Activated T-cell treated with anti-CD3 and anti-CD28 coated beads for 48 hours (primary cell): ENCODE results near the gene PI16.
"Not testable (repeated sequence)": the region's sequence is repeated elsewhere in the genome, so short reads cannot be mapped to it uniquely, and the experiment has no call there.

Experiments used
- DNase-seq: peaks from one replicate; pipeline ENCODE4 v3.0.0-alpha.2; 2020; ENCODE audit warnings: low read depth

Gene PI16

GRCh38 chr6:36928547-36928918 is 26.0 kb upstream of the PI16 start:
- DNase-seq, result no peak

- DNase-seq, result no peak
These were observed 25.4 kb upstream of the PI16 start for GRCh38 chr6:36929152-36929551.

DNA sequence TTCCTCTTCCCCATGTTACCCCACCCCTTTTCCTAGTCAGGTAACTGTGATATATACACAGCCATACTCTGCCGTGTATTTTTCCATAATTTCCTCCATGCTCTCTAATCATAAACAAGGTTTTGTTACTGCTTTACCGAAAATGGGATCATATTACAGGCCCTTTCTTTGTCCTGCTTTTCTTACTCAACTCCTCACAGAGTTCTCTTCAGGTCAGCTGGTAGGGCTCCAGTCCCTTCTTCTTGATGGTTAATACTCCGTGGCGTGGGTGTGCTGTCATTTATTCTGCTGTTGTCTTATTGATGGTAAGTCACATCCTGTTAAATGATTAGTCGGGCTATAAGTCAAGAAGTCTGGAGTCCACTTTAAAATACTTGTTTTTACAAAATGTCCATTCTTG is 24.9 kb upstream of the PI16 start:
- no peak for DNase-seq

DNA sequence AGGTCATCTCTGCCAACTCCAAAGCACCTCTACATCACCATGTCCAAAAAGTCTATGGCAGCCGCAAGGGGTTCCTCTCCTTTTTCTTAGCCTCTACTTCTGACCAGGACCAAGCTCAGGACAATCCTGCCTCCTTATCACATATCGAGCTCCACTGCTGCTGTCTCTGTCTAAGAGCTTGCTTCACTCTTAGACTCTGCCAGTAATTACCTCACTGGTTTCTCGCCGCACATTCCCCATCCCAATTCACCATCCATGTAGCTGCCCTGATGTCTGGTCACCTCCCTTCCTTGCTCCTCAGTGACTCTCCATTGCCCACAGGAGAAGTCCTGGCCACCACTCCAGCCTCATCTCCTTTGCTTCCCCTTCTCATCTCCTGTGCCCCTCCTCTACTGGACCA is 24.1 kb upstream of the PI16 start:
- DNase-seq, result no peak

DNA sequence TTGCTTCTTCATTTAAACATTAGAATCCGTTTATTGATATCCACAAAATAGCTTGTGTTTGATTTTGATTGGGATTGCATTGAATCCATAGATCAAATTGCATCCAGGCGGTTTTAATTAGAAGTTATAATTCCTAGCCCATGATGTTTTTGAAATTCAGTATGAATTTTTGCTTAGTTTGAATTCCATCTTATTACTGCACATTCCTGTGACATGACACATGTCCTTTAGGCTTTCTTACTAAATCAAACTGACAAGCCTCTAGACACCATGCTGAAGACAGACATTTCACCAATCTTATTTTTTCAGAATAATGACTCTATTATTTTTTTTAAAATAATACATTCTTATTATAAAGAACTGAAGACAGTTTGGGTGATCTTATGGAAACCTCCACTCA is 21.4 kb upstream of the PI16 start:
- DNase-seq, result no peak

DNA sequence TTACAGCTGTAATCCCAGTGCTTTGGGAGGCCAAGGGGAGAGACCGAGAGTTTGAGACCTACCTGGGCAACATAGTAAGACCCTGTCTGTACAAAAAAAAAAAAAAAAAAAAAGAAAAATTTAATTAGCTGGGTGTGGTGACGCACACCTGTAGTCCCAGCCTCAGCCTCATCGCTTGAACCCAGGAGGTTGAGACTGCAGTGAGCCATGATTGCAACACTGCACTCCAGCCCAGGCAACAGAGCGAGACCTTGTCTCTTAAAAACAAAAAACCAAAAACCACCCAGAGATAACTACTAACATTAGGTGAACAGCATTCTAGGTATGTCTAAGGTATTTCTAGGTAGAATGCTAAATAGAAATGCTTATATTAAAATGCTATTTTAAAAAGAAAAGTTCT is 21.0 kb upstream of the PI16 start:
- DNase-seq, result no peak

- no peak for DNase-seq
These were observed 19.6 kb upstream of the PI16 start for GRCh38 chr6:36934901-36935300.

GRCh38 chr6:36936824-36937223 is 17.7 kb upstream of the PI16 start:
- no peak for DNase-seq

- DNase-seq, result no peak
These were observed 16.6 kb upstream of the PI16 start for GRCh38 chr6:36937896-36938295.

DNA sequence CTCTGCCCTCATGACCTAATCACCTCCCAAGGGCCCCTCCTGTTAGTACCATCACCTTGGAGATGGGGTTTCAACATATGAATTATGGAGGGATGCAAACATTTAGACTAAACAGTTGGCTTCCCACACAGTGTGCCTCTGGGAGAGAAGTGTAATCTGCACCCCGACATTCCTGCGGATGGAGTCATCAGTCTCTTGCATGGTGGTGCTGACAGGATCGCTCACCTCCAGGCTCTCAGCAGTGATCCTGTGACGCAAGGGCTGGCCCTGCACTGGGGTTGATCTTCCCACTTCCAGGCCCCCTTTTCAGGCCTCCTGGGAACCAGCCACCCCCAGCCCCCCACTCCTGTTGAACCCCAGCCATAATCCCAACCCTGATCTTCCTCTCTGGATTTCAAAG is 16.0 kb upstream of the PI16 start:
- no peak for DNase-seq

- not testable (repeated sequence) for DNase-seq
These were observed 15.5 kb upstream of the PI16 start for GRCh38 chr6:36939005-36939404.

- no peak for DNase-seq
These were observed 14.5 kb upstream of the PI16 start for GRCh38 chr6:36940027-36940426.

- DNase-seq, result not testable (repeated sequence)
These were observed 13.0 kb upstream of the PI16 start for GRCh38 chr6:36941561-36941960.

DNA sequence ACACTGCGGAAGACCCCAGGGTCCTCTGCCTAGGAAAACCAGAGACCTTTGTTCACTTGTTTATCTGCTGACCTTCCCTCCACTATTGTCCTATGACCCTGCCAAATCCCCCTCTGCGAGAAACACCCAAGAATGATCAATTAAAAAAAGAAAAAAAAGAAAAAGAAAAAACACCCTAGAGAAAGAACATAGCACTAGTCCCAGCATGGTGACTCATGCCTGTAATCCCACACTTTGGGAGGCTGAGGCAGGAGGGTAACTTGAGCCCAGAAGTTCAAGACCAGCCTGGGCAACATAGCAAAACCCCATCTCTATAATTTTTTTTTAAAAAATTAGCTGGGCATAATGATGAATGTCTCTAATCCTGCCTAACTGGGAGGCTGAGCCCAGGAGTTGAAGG is 12.2 kb upstream of the PI16 start:
- DNase-seq, result not testable (repeated sequence)

DNA sequence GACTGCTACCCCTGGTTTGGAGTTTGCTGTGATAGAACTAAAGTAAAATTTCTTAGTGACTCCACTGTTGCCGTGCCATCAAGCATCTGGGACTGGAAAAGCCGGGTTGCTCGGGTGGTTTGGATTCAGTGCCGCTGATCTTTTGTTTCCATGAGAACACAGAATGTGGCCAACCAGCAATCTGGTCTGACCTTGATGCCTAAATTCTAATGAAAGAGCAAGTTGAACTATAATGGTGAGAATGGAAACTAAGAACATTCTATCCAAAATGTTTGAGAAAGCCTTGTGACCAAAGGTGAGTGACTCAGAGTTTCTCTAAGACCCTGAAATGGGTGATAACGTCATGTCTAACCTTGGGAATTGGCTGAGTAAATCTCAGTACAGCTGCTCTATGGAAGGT is 9.9 kb upstream of the PI16 start:
- no peak for DNase-seq

GRCh38 chr6:36945301-36945700 is 9.2 kb upstream of the PI16 start:
- no peak for DNase-seq

- DNase-seq, result no peak
These were observed 8.0 kb upstream of the PI16 start for GRCh38 chr6:36946526-36946925.

- no peak for DNase-seq
These were observed 6.8 kb upstream of the PI16 start for GRCh38 chr6:36947570-36948351.

- not testable (repeated sequence) for DNase-seq
These were observed 5.5 kb upstream of the PI16 start for GRCh38 chr6:36949076-36949475.

GRCh38 chr6:36949636-36950035 is 4.9 kb upstream of the PI16 start:
- no peak for DNase-seq

DNA sequence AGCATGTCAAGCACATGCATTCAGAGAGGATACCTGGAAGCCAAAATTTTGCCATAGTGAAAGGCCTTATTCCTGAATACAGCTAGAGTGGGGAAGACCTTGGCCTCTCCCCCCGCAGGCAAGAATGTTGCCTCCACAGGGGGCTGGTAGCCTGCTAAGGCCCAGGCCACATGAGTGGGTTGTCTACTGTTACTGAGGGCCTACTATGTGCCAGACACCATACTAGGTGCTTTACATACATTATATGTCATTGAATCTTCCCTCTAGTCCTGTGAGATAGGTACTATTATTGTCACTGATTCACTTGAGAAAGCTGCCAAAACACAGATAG is 642 bp upstream of the PI16 start:
- DNase-seq, result no peak

GRCh38 chr6:36955136-36955535 is 598 bp downstream of the PI16 start:
- DNase-seq, result no peak

GRCh38 chr6:36955671-36956445 is 1.3 kb downstream of the PI16 start:
- DNase-seq, result no peak

DNA sequence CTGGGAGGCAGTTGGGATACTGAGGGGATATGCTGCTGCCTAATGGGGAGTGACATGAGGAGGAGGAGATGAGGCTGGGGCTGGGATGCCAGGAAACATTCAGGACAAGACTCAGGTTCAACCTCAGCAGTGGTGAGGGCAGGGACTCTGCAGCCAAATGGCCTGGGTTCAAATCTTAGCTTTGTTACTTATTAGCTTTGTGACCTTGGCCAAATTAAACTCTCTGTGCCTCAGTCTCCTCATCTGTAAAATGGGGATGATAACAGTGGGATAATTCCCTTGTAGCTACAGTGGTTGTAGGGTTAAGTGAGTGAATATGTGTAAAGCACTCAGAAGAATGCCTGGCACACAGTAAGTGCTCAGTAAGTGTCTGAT is 1.9 kb downstream of the PI16 start:
- DNase-seq, result no peak
